Smooth muscle cell of the brain vasculature (primary cell): ENCODE measurements around the gene NALCN.

Experiments used
- DNase-seq: peaks from one replicate; pipeline ENCODE4 v3.0.0-alpha.2; 2012; ENCODE audit warnings: low read depth, low spot score

The NALCN gene

DNA sequence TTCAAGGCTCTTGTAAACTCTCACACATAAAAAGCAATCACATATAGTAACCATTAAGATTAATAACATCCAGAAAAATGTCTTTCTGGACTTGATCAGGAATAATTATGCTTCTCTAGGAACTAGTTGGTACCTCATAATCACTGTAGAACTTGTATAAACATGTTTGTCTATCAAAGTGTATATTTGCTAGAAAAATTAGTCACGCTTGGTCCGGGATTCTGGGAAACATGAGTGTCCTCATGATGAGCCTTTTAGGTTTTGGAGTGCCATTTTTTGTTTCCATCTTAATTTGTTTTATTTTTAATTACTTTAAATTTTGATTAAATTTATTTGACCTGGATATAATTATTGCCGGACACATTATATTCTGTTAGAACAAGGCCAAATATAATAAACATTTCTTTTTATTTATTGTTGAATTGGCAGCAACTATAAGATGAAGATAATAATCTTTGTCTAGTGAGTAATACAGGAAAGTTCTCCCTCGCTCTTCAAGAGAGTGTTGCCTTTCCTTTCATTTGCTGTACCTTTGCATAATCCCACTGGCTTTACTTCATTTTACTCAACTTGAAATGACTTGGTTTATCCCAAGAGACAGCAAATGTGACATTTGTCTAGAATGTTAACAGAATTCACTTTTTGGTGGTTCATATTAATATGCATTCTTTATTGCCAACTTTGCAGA lies 207.0 kb downstream of the NALCN start:
- no peak for DNase-seq

DNA sequence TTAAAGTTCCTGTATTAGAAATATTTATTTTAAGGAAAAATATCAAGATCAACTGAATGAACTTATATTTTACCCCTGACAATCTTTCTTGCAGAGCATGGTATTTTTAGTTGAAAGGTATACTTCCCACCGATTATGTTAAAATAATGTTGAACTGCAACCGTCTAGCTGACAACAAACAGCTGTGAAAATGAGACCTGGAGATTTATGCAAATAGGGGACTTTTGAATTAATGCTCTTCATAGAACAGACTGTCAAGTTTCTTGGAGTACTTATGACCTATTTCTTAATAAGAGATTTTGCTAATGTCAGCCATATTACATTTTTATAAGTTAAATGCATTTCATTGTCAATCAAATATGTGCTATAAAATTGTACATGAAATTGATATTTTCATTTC lies 210.9 kb downstream of the NALCN start:
- DNase-seq = no peak

DNA sequence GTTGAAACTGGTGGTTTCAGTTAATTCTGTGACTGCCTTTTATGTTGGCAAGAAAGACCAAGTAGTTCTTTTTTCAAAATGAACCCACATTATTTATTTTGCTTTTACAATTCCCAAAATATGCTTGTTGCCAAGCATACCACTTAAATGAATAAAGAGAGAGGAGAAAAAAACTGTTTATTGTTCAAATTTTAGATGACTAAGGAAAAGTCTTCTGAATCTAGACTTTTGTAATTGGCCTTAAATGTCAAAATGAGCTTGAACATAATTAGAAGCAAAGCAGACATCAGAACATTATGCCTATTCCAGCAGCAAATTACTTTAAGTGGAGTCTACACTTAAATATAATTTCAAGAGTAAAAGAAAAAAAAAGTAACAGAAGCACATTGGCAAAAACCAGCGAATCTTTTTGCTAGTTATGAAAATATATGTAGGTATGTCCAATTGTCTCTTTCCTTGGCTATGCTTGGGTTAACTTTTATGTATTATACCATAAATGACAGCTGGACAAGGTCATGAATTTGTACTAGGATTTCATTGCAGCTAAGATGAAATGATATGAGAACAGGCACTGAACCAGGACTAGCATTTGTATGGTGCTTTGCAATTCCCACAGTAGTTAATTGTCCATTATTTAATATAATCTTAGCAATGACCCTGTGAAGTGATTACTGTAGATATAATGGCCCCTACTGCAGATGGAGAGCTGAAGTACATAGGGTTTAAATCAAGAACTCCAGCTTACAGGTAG lies 211.9 kb downstream of the NALCN start:
- DNase-seq = no peak

DNA sequence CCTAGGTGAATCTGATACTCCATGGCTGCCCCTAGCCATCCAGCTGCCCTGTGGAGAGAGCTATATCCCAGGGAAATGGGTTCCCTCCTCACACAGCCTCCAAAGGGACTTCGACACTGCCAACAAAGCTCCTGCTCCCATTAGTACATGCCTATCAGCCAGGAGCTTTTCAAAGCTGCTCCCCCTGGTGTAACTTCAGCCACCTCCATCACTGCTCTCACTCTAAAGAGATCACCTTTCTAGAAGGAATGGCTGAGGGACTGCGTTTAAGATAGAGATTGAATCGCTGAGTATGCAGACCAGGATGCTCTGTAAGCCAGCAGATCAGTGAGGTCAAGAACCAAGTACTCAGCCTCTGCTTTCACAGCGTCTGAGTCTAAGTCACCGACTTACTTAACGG lies 213.7 kb downstream of the NALCN start:
- no peak for DNase-seq

DNA sequence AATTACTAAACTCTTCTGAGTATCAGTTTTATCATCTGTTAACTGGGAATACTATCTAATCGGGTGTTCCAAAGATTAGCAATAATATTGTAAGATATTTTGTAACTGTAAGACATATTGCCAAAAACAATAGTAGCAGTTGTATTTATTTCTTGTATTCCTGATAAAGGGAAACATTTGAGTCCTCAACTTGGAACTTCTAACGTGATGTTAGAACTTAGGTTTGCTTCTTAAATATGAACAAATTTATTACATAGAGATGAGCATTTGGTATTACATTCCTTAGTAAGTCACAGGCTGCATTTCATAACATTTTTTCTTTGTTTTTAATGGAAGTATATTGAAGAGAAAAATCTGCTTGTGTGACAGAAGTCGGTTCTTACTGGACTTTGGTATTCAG lies 225.3 kb downstream of the NALCN start:
- no peak for DNase-seq

DNA sequence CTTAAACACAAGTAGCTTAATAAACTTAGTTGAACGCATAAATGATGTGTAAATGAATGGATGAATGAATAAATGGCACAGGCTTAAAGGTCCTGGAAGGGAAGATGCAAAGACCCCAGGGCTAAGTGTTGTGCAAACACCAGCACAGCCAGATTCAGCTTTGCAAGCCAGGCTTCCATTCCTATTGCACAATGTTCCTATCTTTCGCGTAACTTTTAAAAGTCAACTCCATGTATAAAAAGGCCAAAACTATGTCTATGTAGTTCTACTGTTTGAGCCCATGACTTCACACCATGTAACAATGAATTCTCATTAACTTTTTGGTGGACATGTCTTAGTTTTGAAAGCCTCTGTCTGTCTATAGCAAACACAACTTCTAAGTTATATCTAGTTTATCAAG lies 226.0 kb downstream of the NALCN start:
- DNase-seq = no peak

DNA sequence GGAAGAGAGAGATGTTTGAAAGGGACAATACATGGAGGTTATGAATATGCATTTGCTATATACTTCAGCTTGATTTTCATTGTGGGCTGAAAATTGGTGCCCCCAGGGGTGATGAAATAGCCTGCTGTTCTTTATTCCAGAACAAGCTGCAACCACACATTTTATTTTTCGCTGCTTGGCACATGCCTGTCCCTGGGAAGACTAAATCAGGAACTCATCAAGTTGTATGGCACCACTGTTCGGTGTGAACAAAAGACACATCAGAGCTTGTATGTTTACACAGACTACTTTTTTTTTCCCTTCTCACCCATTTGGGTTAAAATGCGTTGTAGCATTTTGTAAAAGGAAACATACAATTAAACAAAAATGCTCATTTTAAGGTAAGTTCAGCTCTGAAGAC lies 230.7 kb downstream of the NALCN start:
- no peak for DNase-seq

DNA sequence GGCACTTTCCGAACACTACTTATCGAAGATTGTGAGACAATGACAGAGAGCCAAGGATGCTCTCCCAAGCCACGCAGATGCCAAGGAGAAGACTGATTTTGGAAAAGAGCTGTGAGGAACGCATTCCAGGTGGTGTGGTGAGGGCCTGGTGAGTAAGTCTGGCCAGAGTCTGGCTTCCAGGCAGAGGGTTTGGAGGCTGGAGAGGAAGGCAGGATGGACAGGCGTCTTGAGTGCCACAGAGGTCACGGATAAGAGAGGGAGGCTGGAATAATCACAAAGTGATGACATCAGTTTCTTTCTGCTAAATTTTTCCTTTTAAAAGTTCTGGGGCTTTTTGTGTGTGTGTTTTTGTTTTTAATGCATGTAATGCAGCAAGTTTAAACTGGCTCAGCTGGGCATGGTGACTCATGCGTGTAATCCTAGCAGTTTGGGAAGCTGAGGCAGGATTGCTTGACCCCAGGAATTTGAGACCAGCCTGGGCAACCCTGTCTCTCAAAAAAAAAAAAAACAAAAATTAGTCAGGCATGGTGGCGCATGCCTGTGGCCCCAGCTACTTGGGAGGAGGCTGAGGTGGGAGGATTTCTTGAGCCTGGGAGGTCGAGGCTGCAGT lies 235.1 kb downstream of the NALCN start:
- no peak for DNase-seq

DNA sequence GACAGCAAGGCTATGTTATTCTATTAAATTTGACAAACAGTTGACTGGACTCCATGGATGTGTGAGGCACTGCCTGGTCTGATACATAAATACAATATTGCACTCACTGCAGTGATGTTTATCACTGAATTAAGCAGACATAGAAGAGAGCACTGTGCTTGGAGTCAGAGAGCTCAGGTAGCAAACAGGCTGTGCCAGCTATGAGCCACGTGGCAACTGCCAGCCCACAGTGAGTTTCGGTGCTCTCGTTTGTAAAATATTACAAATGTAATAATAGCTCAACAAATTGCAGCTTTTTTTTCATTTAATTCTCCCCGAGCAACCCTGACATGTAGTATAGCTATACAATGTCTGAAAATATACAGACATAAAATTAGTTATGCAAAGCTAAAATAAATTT lies 237.3 kb downstream of the NALCN start:
- no peak for DNase-seq

DNA sequence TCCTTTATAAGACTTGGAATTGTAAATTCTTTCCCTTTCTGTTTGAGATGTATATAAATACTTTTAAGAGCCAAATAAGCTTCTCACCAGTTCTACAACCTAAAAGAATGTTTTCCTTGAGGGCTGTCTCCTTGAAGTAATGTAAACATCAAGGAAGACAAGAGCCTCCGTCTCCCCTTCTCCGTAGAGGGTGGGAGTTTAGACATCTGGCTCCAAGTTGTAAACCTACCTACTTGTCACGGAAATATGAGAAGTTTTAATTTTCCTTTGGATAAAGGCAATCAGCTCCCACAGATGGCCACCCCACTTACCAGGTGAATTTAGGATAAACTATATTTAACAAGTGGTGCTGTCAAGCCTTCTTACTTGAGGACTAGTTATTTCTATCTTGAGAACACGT lies 237.9 kb downstream of the NALCN start:
- DNase-seq = no peak

DNA sequence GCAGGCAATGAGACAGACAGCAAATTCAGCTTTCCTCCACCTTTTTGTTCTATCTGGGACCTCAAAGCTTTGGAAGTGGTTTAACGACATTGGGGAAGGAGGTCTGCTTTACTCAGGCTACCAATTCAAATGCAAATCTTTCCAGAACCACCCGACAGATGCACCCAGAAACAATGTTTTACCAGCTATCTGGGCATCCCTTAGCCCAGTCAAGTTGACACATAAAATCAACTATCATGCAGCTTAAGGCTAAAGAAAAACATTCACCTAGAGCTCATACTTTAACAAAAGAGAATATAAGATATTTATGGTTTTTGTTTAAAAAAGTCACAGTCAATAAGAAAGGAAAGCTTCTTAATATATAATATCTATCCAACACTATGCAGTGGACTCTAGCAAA lies 246.0 kb downstream of the NALCN start:
- no peak for DNase-seq

DNA sequence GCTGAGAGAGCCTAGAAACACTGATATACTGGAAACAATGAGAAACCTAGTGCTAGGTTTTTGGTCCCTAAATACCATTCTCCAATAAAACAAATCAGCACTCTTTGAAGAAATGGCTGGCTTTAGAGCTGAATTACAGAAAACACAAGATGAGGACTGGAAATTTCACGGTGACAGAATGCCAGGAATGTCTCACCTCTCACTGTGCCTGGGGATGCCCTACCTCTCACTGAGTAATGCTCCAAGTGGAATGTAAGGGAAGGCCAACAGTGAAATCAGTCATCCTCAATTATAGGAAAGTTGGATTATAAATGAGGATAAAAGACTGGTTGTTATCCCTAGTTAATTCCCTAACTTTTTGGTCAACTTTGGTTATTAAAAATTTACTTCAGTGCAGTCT lies 259.0 kb downstream of the NALCN start:
- no peak for DNase-seq

DNA sequence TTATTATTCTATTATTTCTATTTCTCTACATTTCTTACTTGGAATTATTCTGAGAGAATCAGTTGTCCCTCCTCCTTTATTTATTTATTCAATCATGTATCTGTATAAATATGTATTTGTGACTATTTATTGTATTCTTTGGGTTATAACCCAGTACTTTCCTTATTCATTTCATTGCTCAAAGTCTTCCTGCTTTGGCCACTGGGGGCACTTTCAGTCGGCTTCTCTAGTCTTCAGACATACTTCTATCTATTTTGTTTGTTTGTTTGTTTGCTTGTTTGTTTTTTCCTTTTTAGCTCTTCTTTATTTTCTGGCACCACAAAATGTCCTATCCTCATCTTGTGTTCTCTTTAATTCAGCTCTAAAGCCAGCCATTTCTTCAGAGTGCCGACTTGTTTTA lies 260.4 kb downstream of the NALCN start:
- DNase-seq = no peak

DNA sequence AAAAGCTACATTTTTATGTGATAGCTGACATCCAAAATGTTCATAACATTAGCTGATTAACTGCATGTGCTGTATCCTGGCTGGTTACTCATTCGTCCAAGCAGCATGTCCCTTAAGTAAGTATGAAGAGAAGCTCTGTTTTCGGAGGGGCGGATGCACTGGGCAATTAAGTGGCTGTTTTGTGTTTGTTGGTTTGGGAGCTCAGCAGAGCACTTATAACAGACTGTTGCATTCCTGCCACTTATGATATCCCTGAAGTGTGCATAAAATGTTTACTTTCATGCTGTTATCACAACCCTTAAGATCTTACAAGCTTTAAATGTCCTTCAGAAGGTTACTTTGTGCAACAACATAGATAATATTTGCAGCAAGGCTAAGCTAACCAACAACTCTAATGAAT lies 264.1 kb downstream of the NALCN start:
- no peak for DNase-seq

DNA sequence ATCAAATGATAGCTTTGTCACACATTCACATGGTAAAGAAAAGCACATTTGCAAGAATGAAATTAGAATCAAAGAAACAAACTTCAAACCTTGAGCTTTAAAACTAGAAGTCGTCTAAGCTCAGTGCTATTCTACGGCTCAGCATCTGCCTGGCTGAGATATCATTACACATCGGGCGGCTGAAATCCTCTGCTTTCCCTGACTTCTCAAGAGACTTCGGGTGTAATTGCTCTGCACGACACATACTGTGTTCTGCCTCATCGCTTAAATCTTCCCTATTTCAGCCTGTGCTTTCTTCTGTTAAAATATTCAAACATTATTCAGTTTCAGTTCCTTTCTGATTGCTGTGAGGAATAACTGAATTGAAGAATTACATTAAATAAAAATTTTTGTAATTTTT lies 265.3 kb downstream of the NALCN start:
- DNase-seq = no peak

DNA sequence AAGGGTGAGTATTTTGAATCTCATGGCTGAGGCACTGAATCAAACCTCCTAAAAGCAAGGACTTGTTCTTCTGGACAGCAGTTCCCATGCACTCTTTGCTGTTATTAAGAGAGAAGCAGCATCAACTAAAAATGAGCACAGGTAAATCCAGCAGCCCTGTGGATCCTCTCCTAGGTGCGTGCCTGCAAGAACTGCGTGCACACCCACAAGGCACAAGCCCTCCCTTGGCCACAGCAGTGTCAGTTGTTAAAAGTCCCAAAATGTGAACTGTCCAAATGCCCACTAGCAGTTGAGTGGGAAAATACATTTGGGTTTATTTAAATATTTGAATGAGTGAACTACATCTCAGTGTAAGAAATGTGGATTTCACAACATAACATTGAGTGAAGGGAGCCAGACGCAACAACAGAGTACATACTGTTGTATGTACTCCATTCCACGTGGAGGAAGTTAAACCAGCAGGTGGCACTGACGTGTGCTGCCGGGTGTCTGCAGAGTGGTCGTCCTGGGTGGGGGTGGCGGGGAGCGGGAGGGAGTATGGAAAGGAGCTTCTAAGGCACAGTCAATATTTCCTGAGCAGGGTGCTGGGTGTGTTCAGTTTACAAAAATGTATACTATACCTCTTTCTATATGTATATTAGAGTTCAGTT lies 266.4 kb downstream of the NALCN start:
- DNase-seq = no peak

DNA sequence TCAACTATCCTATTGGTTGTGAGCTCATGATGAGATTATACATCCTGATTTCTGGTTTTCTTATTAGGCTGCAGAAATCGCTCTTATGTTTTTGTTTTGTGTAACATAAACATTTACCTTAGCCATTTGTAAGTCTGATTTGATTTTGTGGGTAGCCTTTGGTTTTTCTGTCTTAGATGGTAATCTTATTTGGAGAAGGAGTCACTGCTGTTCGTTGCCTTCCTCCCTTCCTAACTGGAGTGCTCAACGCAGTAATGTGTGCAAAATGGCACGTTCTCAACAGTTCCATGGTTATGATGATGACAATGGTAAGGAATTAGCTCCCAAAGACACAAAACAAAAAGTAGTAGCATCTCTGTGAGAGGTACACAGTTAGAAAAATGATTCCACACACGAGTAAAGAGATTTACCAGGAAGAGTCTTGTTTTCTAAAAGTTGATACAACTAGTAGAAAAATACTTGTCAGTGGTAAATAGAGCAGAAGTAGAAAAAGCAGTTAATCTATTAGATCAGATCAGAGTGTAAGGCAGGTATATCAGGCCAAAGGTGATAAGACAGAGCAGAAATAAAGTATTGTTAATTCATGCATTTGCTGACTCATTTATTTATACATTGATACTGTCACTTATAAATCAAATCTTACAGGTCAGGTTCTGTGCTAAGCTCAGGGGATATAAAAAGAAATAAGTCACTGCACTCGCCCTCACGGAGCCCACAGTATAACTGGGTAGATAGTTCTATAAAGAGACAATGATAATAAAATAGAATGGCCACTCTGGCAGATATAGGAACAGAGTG lies 270.0 kb downstream of the NALCN start:
- DNase-seq = no peak

DNA sequence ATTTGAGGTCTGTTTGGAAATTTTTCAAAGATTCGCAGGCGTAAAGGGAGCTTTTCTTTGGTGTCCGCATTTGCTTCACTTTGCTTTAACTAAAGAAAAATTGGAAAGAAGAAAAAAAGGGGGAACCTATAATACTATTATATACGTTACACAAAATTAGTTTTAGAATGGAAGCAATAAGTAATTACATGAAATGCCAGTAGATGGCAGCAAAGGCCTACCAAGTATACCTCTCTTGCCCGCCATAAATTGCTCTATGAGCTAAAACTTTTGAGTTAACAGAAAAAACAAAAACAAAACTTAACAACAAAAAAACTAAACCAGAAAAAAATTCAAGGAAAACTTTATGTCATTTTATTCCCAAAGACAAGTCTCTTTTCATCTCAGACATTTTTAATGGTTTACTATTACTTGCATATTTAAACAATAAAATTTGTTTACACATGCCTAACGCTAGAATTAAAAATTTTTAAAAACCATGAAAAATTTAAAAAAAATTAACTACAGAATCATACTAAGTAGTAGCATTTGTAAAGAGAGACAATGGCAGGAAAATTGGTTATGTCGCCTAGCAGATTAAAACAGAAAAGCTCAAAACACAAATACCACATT lies 271.4 kb downstream of the NALCN start:
- peak; percentile 31 for DNase-seq

DNA sequence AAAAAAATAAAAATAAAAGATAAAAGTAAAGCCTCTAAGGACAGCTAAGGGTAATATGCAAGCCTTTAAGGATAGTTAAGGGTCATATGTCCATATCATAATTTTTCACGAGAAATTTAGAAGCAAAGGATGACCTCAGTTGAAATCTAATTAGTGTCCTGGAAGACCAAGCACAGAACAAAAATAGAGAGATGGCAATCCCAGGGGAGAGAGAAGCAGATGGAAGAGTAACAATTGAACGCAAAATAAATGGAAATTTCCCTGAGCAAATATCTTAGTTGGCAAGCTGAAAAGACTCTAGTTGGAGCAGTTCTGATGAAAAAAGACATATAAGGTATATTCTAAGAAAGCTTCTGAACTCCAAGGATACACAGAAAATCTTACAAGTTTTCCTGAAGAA lies 275.4 kb downstream of the NALCN start:
- DNase-seq = no peak

DNA sequence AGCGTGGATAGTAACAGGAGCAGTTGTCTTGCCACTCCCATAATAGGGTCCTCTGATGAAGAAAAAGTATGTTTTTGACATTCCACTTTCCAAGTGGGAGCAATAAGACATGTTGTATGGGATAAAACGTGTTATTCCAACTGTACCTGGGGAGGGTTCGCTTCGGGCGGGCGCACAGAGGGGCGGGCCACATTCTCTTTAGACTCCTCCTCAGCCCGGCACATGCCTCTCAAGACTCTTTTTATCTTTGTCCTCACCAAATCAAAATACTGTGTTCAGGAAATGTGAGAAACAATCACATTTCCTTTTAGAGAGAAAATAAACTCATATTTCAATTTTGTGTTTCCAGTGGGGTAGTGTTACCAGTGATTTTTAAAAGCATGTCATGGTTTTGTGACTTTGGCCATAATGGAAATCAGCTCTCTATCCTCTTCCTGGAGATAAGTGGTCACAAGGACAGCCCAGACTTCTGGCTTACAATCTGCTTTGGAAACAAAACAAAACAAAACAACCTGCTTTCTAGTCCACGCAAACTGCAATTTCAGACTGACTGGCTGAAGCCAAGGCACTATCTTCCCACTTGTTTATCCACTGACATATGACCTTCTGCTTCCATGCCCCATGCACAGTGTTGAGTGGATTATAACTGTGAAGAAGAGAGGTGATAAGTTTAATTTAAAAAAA lies 276.1 kb downstream of the NALCN start:
- DNase-seq = no peak

DNA sequence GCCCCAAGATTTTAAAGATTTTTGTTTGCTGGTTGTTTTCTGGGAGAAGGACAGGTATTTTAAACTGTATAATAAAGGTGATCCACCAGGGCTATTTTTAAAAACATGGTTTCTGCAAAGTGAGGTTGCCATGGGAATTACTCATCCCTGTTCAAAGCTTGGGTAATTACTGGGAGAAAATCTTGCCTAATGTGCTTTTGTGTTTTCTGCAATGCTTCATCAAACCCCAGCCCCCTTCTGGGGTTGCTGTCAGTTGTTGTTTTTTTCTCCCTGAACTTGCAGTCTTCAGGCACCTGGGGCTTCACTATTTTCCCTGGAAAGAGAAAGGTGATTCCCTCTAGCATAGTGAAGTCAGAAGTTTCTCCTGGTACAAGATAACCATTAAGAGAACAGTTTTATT lies 277.2 kb downstream of the NALCN start:
- no peak for DNase-seq
